Smooth muscle cell (in vitro differentiated cells): ENCODE data around the gene MICU1. TPM values are rescaled to one million over a fixed set of nuclear protein-coding genes. Genes with fewer than 3 reads are reported as not detected.
"Not testable (repeated sequence)": the region's sequence is repeated elsewhere in the genome, so short reads cannot be mapped to it uniquely, and the experiment has no call there.

Source experiments
- DNase-seq: peaks from one replicate; lab custom pipeline; 2025; ENCODE audit not compliant: unreplicated experiment; lab: John Stamatoyannopoulos, UW
- H2AFZ ChIP-seq: fragments of 200-600 bp; sonication (generic); 2 replicates; pipeline ENCODE4 v1.6.0; 2016; ENCODE audit warnings: antibody characterized with exemption, low read depth, mild to moderate bottlenecking
- H3F3A ChIP-seq: fragments of 200-600 bp; sonication (generic); 2 replicates; pipeline ENCODE4 v1.6.0; 2017; ENCODE audit warnings: antibody characterized with exemption, low read depth
- H3K27ac ChIP-seq: fragments of 200-600 bp; sonication (generic); 2 replicates; pipeline ENCODE4 v1.5.1; 2016; ENCODE audit warnings: low read depth, mild to moderate bottlenecking
- H3K27me3 ChIP-seq: fragments of 200-600 bp; sonication (generic); 2 replicates; pipeline ENCODE4 v1.6.1; 2016; ENCODE audit warnings: low read depth, mild to moderate bottlenecking
- H3K36me3 ChIP-seq: fragments of 200-600 bp; sonication (generic); 2 replicates; pipeline ENCODE4 v1.5.1; 2016; ENCODE audit warnings: low read depth
- H3K4me1 ChIP-seq: fragments of 200-600 bp; sonication (generic); 2 replicates; pipeline ENCODE4 v1.5.1; 2016; ENCODE audit warnings: low read depth
- H3K4me2 ChIP-seq: fragments of 200-600 bp; sonication (generic); 2 replicates; pipeline ENCODE4 v1.6.0; 2016; ENCODE audit warnings: mild to moderate bottlenecking
- H3K4me3 ChIP-seq: fragments of 200-600 bp; sonication (generic); 2 replicates; pipeline ENCODE4 v1.5.1; 2016; ENCODE audit warnings: mild to moderate bottlenecking
- H3K79me2 ChIP-seq: fragments of 200-600 bp; sonication (generic); 2 replicates; pipeline ENCODE4 v1.6.0; 2016; ENCODE audit warnings: low read depth, mild to moderate bottlenecking
- H3K9ac ChIP-seq: fragments of 200-600 bp; sonication (generic); 2 replicates; pipeline ENCODE4 v1.6.0; 2016; ENCODE audit warnings: low read depth
- H3K9me3 ChIP-seq: fragments of 200-600 bp; sonication (generic); replicated peaks from 2 replicates; pipeline ENCODE4 v1.5.1; 2016; ENCODE audit warnings: low read depth
- H4K20me1 ChIP-seq: fragments of 200-600 bp; sonication (generic); 2 replicates; pipeline ENCODE4 v1.6.0; 2016; ENCODE audit warnings: low read depth
- WGBS: methylation state at CpG from one replicate; pipeline ENCODE4 v1.1.7; 2016; ENCODE audit warnings: low lambda C conversion rate; 5-methylcytosine and 5-hydroxymethylcytosine counted together
- polyA plus RNA-seq: library from polyadenylated mRNA; unstranded; fragments of >200 nt; fragmentation: Nextera tagmentation; extraction: Ambion mirVana; gene quantifications from 2 replicates; pipeline ENCODE4 v1.2.1, GENCODE V29; 2016
- total RNA-seq: library from RNA; depleted of rRNA; stranded (reverse); fragments of >200 nt; gene quantifications from 2 replicates; pipeline ENCODE4 v1.2.3, GENCODE V29; 2014
- TF ChIP-seq, protein P1 (sequence below): fragments of 200-600 bp; sonication (generic); IDR thresholded peaks from 2 replicates; pipeline ENCODE4 v1.5.1; 2017; ENCODE audit warnings: borderline replicate concordance, mild to moderate bottlenecking, antibody characterized with exemption; ENCODE audit not compliant: insufficient read depth, poor library complexity, severe bottlenecking

Gene MICU1
- total and polyA plus RNA-seq, 2 experiments from 2014 or later: 35.0 to 35.1 TPM

DNA sequence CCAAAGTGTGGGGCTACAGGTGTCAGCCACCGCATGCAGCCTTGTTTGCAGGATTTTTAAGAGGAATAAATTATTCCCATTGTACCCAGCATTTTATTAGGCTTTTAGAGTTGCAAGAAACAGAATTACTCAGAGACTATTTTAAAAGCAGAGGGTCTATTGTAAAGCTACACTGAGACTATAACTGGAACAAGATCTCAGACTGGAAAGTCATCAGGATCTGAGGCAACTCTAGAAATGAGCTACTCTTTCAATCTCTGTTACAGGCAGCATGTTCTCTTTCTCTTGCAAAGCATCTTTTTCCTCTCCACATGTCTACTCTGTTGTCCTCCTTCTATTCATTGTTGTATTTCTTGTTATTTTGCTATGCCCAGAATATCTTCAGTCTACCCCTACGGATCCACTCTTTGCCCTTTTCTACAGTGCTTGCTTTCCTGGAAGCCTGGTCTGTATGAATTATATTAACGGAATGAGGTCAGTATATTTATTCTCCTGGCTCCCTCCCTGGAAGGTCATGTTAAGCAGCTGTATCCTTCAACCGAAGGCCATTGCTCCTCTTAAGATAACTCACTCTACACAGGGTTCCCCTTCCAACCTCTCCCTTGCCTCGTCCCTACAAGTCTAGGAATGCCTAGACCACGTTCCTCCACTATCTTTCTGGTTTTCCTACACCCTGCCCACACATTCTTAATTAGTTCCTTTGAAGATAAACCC is 27.7 kb upstream of the MICU1 start:
- 75% methylated on average over 6 of the region's 6 CpGs for WGBS

DNA sequence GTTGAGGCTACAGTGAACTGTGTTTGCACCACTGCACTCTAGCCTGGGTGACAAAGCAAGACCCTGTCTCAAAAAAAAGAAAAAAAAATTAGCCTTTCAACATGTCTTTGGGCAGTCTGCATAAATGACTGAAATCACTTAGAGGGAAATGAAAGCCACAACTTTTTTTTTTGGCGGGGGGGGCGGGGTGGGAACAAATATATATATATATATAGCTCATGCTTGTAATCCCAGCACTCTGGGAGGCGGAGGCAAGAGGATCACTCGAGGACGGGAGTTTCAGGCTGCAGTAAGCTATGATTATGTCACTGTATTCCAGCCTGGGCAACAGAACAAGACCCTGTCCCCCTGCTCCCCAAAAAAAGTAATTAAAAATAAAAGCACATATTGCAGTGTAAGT is 23.4 kb upstream of the MICU1 start:
- no peak for DNase-seq
- 87% methylated on average over 5 of the region's 5 CpGs for WGBS
- Histone ChIP-seq H3K4me3 (no peak overlapping the region), H2AFZ (no peak overlapping the region), H3K36me3 (no peaks in the 10 kb centered on the region), H3K9me3 (no peaks in the 10 kb centered on the region), H3K27ac (no peak overlapping the region), H4K20me1 (no peaks in the 10 kb centered on the region), H3K9ac (no peak overlapping the region), H3K27me3 (no peaks in the 10 kb centered on the region), H3K4me2 (no peak overlapping the region), H3F3A (no peaks in the 10 kb centered on the region), H3K79me2 (no peaks in the 10 kb centered on the region), H3K4me1 (no peaks in the 10 kb centered on the region)
- TF ChIP-seq, protein P1, sequence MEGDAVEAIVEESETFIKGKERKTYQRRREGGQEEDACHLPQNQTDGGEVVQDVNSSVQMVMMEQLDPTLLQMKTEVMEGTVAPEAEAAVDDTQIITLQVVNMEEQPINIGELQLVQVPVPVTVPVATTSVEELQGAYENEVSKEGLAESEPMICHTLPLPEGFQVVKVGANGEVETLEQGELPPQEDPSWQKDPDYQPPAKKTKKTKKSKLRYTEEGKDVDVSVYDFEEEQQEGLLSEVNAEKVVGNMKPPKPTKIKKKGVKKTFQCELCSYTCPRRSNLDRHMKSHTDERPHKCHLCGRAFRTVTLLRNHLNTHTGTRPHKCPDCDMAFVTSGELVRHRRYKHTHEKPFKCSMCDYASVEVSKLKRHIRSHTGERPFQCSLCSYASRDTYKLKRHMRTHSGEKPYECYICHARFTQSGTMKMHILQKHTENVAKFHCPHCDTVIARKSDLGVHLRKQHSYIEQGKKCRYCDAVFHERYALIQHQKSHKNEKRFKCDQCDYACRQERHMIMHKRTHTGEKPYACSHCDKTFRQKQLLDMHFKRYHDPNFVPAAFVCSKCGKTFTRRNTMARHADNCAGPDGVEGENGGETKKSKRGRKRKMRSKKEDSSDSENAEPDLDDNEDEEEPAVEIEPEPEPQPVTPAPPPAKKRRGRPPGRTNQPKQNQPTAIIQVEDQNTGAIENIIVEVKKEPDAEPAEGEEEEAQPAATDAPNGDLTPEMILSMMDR: no peak

More for the DNA sequence above, 27.7 kb upstream of the MICU1 start:
- Histone ChIP-seq H3K27me3 (no peaks in the 10 kb centered on the region), H2AFZ (no peak overlapping the region), H3F3A (no peaks in the 10 kb centered on the region), H3K36me3 (no peaks in the 10 kb centered on the region), H3K4me2 (no peak overlapping the region), H3K9ac (no peak overlapping the region), H3K79me2 (no peaks in the 10 kb centered on the region), H4K20me1 (no peaks in the 10 kb centered on the region), H3K27ac (no peak overlapping the region), H3K4me3 (no peak overlapping the region), H3K9me3 (no peaks in the 10 kb centered on the region), H3K4me1 (no peaks in the 10 kb centered on the region)
- TF ChIP-seq, protein P1: no peak
- DNase-seq: no peak

DNA sequence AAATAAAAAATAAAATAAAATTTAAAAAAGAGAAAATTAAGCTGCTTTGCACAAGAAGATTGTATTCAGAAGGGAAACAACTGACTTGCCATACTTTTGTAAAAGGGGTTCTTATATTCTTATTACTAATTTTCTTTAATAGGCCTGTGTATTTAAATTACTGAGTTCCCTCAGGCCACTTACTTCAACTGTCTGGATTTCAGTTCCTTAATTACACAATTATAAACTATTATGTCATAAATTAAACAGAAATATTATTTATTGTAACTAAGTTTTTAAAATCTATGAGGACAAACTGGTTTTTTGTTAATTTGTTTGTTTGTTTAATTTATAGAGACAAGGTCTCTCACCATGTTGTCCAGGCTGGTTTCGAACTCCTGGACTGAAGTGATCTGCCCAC is 22.4 kb upstream of the MICU1 start:
- H3K79me2 ChIP-seq: no peaks in the 10 kb centered on the region
- no peaks in the 10 kb centered on the region for H4K20me1 ChIP-seq
- no peaks in the 10 kb centered on the region for H3K4me1 ChIP-seq
- H3K27me3 ChIP-seq: no peaks in the 10 kb centered on the region
- no peak for DNase-seq
- H3F3A ChIP-seq: no peaks in the 10 kb centered on the region
- H3K4me3 ChIP-seq: no peak overlapping the region
- H3K4me2 ChIP-seq: no peak overlapping the region
- H3K27ac ChIP-seq: no peak overlapping the region
- 97% methylated on average over 1 of the region's 1 CpG for WGBS
- H2AFZ ChIP-seq: no peak overlapping the region
- no peaks in the 10 kb centered on the region for H3K9me3 ChIP-seq
- H3K9ac ChIP-seq: no peak overlapping the region
- no peaks in the 10 kb centered on the region for H3K36me3 ChIP-seq
- TF ChIP-seq, protein P1: no peak

DNA sequence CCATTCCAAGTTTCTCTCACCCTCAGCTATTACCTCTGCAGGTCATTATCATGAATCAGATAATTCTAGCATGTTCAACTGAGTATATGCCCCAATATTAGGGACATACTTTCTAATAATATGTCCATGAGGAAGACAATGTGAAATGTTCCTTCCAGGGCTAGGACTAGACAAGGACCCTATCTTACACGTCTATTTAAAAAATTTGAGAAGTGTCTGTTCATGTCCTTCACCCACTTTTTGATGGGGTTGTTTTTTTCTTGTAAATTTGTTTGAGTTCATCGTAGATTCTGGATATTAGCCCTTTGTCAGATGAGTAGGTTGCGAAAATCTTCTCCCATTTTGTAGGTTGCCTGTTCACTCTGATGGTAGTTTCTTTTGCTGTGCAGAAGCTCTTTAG is 21.1 kb upstream of the MICU1 start:
- WGBS: 89% methylated on average over 3 of the region's 3 CpGs
- H3K4me2 ChIP-seq, H3K4me3 ChIP-seq, H3K79me2 ChIP-seq, H3K27ac ChIP-seq, H2AFZ ChIP-seq, H3K9me3 ChIP-seq, H3K27me3 ChIP-seq, H3K4me1 ChIP-seq, H3K9ac ChIP-seq, DNase-seq, H4K20me1 ChIP-seq, H3K36me3 ChIP-seq, H3F3A ChIP-seq: not testable (repeated sequence)
